GM20431 (cell line): ENCODE data around the gene NIT1.

Experiments used
- in situ Hi-C: fragments of 300-500 bp; cut with MseI, MboI; formaldehyde crosslinking; loops from one replicate; pipeline ENCODE4 v1.15.0; 2020; ENCODE audit warnings: low sequenced_read_pairs; ENCODE audit not compliant: unreplicated experiment

The NIT1 gene

DNA sequence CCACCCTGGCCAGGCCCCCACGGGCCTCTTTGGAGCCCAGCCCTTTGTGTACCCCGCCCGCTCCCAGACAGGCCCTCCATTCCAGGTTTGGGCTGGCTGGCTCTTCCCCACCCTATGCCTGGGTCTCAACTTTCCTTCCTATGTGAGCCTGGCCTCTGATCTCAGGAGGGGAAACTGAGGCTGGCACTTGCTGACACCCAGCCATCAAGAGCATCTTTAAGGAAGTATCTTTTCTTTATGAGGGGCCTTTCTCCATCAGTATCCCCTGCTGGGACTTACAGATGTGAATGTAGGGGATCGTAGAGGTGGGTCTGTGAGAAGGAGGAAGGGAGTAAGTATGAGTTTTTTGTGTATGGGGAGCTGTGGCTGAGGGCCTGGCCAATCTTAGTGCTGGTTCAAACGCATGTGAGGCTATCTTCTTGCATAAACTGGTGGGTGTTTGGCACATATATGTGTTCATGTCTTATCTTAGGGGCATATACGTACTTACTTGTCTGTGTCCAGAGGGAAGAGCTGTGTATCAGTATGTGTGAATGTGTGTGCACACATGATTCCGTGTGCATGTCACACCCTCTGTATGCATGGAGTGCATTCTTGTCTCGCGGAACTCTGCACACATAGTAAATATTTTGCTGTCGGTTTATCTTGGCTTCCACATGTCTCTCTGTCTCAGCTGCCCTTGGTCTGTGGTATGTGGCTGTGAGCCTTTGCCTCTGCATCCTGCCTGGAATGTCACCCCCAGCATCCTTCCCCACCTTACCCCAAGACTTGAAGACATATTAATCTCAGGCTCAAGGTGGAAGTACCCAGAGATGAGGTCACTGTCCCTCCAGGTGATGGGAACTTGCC is 33.9 kb upstream of the NIT1 start:
- in situ Hi-C loops, result no loop called here

GRCh38 chr1:161084597-161084988 is 33.3 kb upstream of the NIT1 start:
- in situ Hi-C loops, result no loop called here

- in situ Hi-C loops, result no loop called here
Observed at GRCh38 chr1:161085165-161085564, 32.7 kb upstream of the NIT1 start.

DNA sequence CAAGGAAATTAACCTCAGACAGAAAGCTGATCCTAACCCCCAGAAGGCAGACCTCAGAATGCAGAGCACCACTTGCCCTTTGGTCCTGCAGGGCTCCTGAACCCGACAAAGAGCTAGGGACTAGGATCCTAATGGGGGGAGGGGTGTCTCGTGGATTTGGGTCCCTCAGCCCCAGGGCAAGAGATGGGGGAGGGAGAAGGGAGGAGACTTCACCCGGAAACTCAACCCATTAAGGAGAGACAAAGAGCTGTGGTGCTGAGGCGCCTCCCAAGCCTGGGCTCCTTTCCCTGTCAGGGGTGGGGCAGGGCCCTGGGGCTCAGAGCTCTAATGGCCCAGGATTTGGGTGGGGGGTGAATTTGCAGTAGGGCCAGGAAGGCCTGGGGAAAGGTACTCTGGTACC is 31.4 kb upstream of the NIT1 start:
- in situ Hi-C loops, result no loop called here

DNA sequence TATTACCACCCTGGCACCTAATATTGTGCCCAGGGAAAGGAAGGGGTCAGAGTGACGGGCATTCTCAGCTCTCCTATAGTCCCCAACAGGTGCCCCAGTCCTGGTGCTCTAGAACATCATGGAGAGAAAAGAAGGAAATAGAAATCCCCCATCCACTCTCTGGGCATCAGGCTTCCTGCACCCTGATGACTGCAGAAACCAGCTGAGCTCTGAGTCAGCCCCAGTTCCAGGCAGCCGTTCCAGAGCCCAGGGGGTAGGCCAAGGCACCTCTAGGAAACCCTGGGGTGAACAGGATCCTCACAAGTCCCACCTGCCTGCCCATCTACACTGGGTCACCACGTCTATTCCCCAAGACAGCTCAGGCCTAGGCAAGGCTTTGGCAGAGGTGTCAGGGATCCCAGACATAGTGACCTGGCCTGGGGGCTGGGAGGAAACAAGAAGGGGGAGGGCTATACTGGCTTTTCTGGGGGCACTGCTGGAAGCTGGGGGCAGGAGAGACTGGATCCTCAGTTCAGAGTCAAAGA is 29.3 kb upstream of the NIT1 start:
- in situ Hi-C loops, result no loop called here

- in situ Hi-C loops, result no loop called here
Observed at GRCh38 chr1:161089251-161089924, 28.5 kb upstream of the NIT1 start, which contains the start of gene NECTIN4. Gene NECTIN4, minus strand, starts transcription at chr1:161089558. Its CDS starts 262 bp downstream, at chr1:161089296.

DNA sequence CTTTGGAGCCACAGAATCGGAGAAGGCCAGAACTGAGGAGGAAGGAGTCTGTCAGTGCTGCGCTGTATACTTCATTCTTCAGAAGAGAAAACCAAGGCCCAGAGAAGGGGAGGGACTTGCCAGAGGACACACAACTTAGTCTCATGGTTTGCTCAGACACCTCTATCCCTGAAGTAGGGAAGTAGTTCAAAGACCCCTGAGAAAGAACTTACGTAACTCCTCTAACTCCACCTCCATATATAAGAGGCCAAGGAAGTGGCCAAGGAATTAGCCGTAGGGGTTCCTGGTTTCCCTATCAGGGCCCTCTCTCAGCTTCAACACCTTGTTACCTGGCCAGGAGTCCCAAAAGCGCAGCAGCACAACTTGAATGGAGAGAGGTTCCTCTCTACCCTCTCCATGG is 28.0 kb upstream of the NIT1 start:
- in situ Hi-C loops, result no loop called here

- in situ Hi-C loops, result no loop called here
Observed at GRCh38 chr1:161090617-161091016, 27.3 kb upstream of the NIT1 start.

DNA sequence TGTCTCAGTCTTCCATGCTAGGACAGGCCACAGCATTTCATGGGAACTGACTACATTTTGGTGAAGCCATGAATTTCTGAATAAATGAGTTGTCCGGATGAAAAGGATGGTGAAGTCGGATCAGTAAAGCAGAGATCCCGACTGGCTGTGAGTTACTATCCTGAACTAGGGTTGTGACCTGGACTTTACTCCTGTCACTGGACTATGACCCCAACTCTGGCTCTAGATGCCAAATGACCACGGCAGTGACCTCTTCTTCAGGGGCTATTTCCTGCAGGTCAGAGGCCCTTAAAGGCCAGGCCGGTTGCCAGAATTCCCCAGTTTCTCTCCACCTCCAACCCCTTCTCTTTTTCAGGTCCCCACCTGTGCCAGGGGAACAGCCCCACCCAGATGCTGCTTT is 26.8 kb upstream of the NIT1 start:
- in situ Hi-C loops, result no loop called here

- in situ Hi-C loops, result no loop called here
Observed at GRCh38 chr1:161091796-161092507, 26.0 kb upstream of the NIT1 start.

- in situ Hi-C loops, result no loop called here
Observed at GRCh38 chr1:161092621-161093028, 25.3 kb upstream of the NIT1 start.

DNA sequence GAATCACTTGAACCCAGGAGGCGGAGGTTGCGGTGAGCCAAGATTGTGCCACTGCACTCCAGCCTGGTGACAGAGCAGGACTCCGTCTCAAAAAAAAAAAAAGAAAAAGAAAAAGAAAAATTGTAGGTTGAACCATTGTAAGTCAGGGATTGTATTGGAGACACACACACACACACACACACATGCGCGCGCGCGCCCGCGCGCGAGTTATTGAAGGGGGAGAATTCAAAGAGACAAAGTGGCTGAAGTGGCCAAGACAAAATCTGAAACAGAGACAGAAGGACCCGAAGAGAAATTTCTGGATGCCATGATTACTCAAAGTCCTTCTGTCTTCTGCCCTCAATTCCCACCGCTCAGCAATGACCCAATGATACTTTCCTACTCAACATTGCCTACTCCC is 23.4 kb upstream of the NIT1 start:
- in situ Hi-C loops, result no loop called here

DNA sequence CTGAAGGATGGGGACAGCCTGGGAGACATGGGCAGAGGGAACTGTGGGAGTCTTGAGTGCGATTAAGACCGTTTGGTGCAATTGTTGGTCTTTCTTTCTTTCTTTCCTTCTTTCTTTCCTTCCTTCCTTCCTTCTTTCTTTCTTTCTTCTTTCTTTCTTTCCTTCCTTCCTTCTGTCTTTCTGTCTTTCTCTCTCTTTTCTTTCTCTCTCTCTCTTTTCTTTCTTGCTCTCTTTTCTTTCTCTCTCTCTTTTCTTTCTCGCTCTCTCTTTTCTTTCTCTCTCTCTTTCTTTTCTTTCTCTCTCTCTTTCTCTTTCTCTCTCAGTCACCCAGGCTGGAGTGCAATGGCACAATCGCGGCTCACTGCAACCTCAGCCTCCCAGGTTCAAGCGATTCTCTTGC is 22.7 kb upstream of the NIT1 start:
- in situ Hi-C loops, result no loop called here

DNA sequence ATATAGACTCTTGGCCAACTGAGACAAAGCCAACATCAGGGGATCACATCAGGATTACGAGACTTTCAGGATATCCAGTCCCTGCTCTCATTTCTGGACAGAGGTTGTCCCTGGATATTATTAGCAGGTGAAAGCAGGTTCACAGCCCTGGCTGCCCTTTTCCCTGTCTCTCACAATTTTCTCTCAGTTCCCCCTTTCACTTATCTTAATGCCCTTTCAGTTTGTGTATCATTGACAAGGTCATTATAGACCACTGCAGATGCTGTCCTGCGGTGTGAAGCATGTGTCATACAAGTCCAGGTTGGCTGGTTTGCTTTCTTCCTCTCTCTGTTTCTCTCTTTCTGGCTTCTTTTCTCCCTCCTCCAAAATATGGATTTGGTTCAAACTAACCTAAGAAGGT is 21.9 kb upstream of the NIT1 start:
- in situ Hi-C loops, result no loop called here

DNA sequence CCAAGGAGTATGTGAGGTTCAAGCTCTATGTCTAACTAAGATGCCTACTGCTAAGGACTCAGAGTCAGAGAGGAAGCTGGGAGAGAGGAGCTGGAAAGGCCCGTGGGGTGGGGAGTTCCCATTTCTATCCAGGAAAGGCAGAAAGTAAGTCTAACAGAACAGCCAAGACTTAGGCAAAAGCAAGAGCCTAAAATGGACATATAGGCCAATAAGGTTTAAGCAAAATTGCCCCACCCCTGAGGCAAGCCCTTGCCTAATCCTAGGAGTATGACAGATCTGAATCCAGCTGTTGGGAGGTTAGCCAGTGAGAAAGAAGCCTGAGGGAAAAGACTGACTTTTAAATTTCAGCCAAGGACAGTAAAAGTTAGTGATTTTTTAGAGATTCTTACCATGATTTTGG is 21.4 kb upstream of the NIT1 start:
- in situ Hi-C loops, result no loop called here

- in situ Hi-C loops, result no loop called here
Observed at GRCh38 chr1:161098210-161099068, 19.5 kb upstream of the NIT1 start, which contains the start of gene KLHDC9. Gene KLHDC9, plus strand, starts transcription at chr1:161098361. Its CDS starts 175 bp downstream, at chr1:161098536.

DNA sequence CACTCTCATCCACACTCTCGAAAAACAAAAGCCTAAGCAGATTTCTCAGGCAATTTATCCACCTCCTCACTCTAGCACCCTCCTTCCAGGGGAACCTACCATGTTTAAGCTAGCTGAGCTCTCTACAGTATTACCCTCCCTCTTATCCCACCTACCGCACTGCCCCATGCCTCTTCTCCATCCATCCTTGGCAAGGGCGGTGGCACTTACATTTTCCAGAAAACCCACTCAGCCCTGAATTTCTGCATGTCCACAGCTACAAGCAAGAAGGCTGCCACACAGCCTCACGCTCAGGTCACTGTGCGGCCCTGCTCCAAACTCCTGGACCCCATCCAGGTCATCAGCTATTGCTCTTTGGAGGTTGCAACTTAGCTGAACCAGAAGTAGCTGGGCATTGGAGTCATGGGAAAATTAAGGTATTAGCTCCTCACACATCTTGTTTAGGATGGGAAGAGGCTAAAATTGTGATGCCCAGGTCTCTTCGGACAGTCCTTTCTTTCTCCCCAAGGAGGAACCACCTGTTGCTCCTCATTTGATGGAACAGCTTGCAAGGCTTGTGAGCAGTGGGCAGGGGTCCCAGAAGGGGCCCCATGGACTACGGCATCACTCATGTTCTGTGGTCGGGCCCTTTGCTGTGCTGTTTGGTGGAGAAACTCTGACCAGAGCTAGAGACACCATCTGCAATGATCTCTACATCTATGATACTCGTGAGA is 18.7 kb upstream of the NIT1 start:
- in situ Hi-C loops, result no loop called here

DNA sequence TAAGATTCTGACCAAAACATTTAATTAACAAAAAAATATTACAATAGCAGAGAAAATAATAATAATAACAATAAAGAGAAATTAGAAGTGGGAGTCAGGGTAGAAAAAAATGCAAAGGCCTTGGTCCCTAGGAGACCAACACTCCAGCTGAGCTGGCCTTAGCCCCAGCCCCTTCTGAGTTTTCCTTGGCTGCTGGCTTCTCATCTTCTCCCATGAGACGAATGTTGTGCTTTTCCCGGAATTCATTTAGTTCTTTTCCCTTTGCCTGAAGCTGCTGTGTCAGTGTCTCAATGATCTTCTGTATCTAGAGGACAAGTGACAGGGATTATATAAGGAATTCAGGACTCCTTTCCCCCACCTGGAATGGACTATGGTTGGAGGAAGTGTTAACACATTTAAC is 17.3 kb upstream of the NIT1 start:
- in situ Hi-C loops, result no loop called here

DNA sequence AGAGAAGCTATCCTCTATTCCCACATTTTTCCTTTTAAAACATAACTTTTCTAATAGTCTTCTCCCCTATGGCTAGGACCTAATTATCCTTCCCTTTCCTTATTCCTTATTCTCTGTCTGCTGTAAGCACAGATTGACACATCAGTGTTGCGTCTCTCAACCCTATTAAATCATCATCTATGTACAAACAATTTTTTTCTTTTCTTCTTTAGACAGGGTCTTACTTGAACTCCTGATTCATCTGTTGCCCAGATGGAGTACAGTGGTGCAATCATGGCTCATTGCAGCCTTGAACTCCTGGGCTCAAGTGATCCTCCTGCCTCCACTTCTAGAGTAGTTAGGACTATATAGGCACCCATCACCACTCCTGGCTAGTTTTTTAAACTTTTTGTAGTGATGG is 11.5 kb upstream of the NIT1 start:
- in situ Hi-C loops, result no loop called here
